ENCODE results near the gene TLR3.

TLR3 gene

GRCh38 chr4:186079694-186080093 is 10.7 kb downstream of the TLR3 start:
- no peak overlapping the region for H3K4me3 ChIP-seq (ENCODE audit: low read length in 2 of 2)
- H3K36me3 ChIP-seq (ENCODE audit: control insufficient read depth in 2 of 2, insufficient read depth in 2 of 2, low read length in 2 of 2) = peaks cover 8 to 14% of the 10 kb centered on the region in 2 donors
- H3K4me1 ChIP-seq (ENCODE audit: control insufficient read depth, insufficient read depth, low read length) = no peaks in the 10 kb centered on the region

GRCh38 chr4:186081202-186081807 is 12.3 kb downstream of the TLR3 start:
- H3K27me3 ChIP-seq (ENCODE audit: control insufficient read depth in 1 of 2, insufficient read depth in 2 of 2, low read length in 2 of 2) = no peaks in the 10 kb centered on the region
- no peak overlapping the region for H3K27ac ChIP-seq (ENCODE audit: low read length)
- H3K4me1 ChIP-seq (ENCODE audit: control insufficient read depth, insufficient read depth, low read length) = no peaks in the 10 kb centered on the region
- H3K36me3 ChIP-seq (ENCODE audit: control insufficient read depth in 2 of 2, insufficient read depth in 2 of 2, low read length in 2 of 2) = peaks cover 8 to 14% of the 10 kb centered on the region in 2 donors
- no peak overlapping the region for H3K4me3 ChIP-seq (ENCODE audit: low read length in 2 of 2)
- H3K9ac ChIP-seq (ENCODE audit: low read length in 2 of 2) = no peak overlapping the region
- no peaks in the 10 kb centered on the region for H3K9me3 ChIP-seq (ENCODE audit: control insufficient read depth in 2 of 2, low read length in 2 of 2)

More at GRCh38 chr4:186079694-186080093, 10.7 kb downstream of the TLR3 start:
- no peaks in the 10 kb centered on the region for H3K9me3 ChIP-seq (ENCODE audit: control insufficient read depth in 2 of 2, low read length in 2 of 2)
- H3K9ac ChIP-seq (ENCODE audit: low read length in 2 of 2) = no peak overlapping the region
- H3K27me3 ChIP-seq (ENCODE audit: control insufficient read depth in 1 of 2, insufficient read depth in 2 of 2, low read length in 2 of 2) = no peaks in the 10 kb centered on the region
- no peak overlapping the region for H3K27ac ChIP-seq (ENCODE audit: low read length)

- Histone ChIP-seq H3K4me1 (ENCODE audit: control insufficient read depth, insufficient read depth, low read length) (no peaks in the 10 kb centered on the region), H3K9ac (ENCODE audit: low read length in 2 of 2) (no peak overlapping the region), H3K4me3 (ENCODE audit: low read length in 2 of 2) (no peak overlapping the region), H3K27ac (ENCODE audit: low read length) (no peak overlapping the region), H3K9me3 (ENCODE audit: control insufficient read depth in 2 of 2, low read length in 2 of 2) (no peaks in the 10 kb centered on the region), H3K27me3 (ENCODE audit: control insufficient read depth in 1 of 2, insufficient read depth in 2 of 2, low read length in 2 of 2) (no peaks in the 10 kb centered on the region), H3K36me3 (ENCODE audit: control insufficient read depth in 2 of 2, insufficient read depth in 2 of 2, low read length in 2 of 2) (peaks cover 8 to 10% of the 10 kb centered on the region in 2 donors)
Measured at GRCh38 chr4:186082221-186082620, 13.3 kb downstream of the TLR3 start.

GRCh38 chr4:186088523-186088922 is 19.6 kb downstream of the TLR3 start:
- no peaks in the 10 kb centered on the region for H3K9me3 ChIP-seq (ENCODE audit: control insufficient read depth in 2 of 2, low read length in 2 of 2)
- H3K4me3 ChIP-seq (ENCODE audit: low read length in 2 of 2) = no peak overlapping the region
- H3K27me3 ChIP-seq (ENCODE audit: control insufficient read depth in 1 of 2, insufficient read depth in 2 of 2, low read length in 2 of 2) = no peaks in the 10 kb centered on the region
- no peak overlapping the region for H3K27ac ChIP-seq (ENCODE audit: low read length)
- H3K36me3 ChIP-seq (ENCODE audit: control insufficient read depth in 2 of 2, insufficient read depth in 2 of 2, low read length in 2 of 2) = no peaks in the 10 kb centered on the region
- no peaks in the 10 kb centered on the region for H3K4me1 ChIP-seq (ENCODE audit: control insufficient read depth, insufficient read depth, low read length)
- H3K9ac ChIP-seq (ENCODE audit: low read length in 2 of 2) = no peak overlapping the region

- H3K9ac ChIP-seq (ENCODE audit: low read length in 2 of 2) = no peak overlapping the region
- H3K36me3 ChIP-seq (ENCODE audit: control insufficient read depth in 2 of 2, insufficient read depth in 2 of 2, low read length in 2 of 2) = no peaks in the 10 kb centered on the region
- H3K27ac ChIP-seq (ENCODE audit: low read length) = no peak overlapping the region
- no peaks in the 10 kb centered on the region for H3K27me3 ChIP-seq (ENCODE audit: control insufficient read depth in 1 of 2, insufficient read depth in 2 of 2, low read length in 2 of 2)
- H3K4me1 ChIP-seq (ENCODE audit: control insufficient read depth, insufficient read depth, low read length) = peaks cover 9% of the 10 kb centered on the region
- H3K4me3 ChIP-seq (ENCODE audit: low read length in 2 of 2) = no peak overlapping the region
- no peaks in the 10 kb centered on the region for H3K9me3 ChIP-seq (ENCODE audit: control insufficient read depth in 2 of 2, low read length in 2 of 2)
Measured at GRCh38 chr4:186092296-186092695, 23.3 kb downstream of the TLR3 start.

- no peaks in the 10 kb centered on the region for H3K36me3 ChIP-seq (ENCODE audit: control insufficient read depth in 2 of 2, insufficient read depth in 2 of 2, low read length in 2 of 2)
- H3K4me3 ChIP-seq (ENCODE audit: low read length in 2 of 2) = no peak overlapping the region
- H3K4me1 ChIP-seq (ENCODE audit: control insufficient read depth, insufficient read depth, low read length) = peaks cover 12% of the 10 kb centered on the region
- no peak overlapping the region for H3K9ac ChIP-seq (ENCODE audit: low read length in 2 of 2)
- H3K9me3 ChIP-seq (ENCODE audit: control insufficient read depth in 2 of 2, low read length in 2 of 2) = no peaks in the 10 kb centered on the region
- no peaks in the 10 kb centered on the region for H3K27me3 ChIP-seq (ENCODE audit: control insufficient read depth in 1 of 2, insufficient read depth in 2 of 2, low read length in 2 of 2)
- H3K27ac ChIP-seq (ENCODE audit: low read length) = no peak overlapping the region
Measured at GRCh38 chr4:186095406-186095805, 26.4 kb downstream of the TLR3 start.

- H3K9ac ChIP-seq (ENCODE audit: low read length in 2 of 2) = peak overlapping the region in 1 of 2 donors; percentile 28
- H3K4me1 ChIP-seq (ENCODE audit: control insufficient read depth, insufficient read depth, low read length) = peaks cover 12% of the 10 kb centered on the region
- peak overlapping the region; percentile 38 to 54 for H3K4me3 ChIP-seq (ENCODE audit: low read length in 2 of 2)
- H3K27me3 ChIP-seq (ENCODE audit: control insufficient read depth in 1 of 2, insufficient read depth in 2 of 2, low read length in 2 of 2) = no peaks in the 10 kb centered on the region
- no peaks in the 10 kb centered on the region for H3K36me3 ChIP-seq (ENCODE audit: control insufficient read depth in 2 of 2, insufficient read depth in 2 of 2, low read length in 2 of 2)
- peak overlapping the region; percentile 77 for H3K27ac ChIP-seq (ENCODE audit: low read length)
- H3K9me3 ChIP-seq (ENCODE audit: control insufficient read depth in 2 of 2, low read length in 2 of 2) = no peaks in the 10 kb centered on the region
Measured at GRCh38 chr4:186096681-186097165, 27.8 kb downstream of the TLR3 start.

GRCh38 chr4:186097386-186097785 is 28.4 kb downstream of the TLR3 start:
- no peaks in the 10 kb centered on the region for H3K9me3 ChIP-seq (ENCODE audit: control insufficient read depth in 2 of 2, low read length in 2 of 2)
- no peaks in the 10 kb centered on the region for H3K27me3 ChIP-seq (ENCODE audit: control insufficient read depth in 1 of 2, insufficient read depth in 2 of 2, low read length in 2 of 2)
- H3K4me1 ChIP-seq (ENCODE audit: control insufficient read depth, insufficient read depth, low read length) = peaks cover 12% of the 10 kb centered on the region
- H3K9ac ChIP-seq (ENCODE audit: low read length in 2 of 2) = peak overlapping the region in 1 of 2 donors; percentile 14
- H3K27ac ChIP-seq (ENCODE audit: low read length) = peak overlapping the region; percentile 77
- no peaks in the 10 kb centered on the region for H3K36me3 ChIP-seq (ENCODE audit: control insufficient read depth in 2 of 2, insufficient read depth in 2 of 2, low read length in 2 of 2)
- H3K4me3 ChIP-seq (ENCODE audit: low read length in 2 of 2) = no peak overlapping the region

GRCh38 chr4:186102931-186103330 is 34.0 kb downstream of the TLR3 start:
- H3K27ac ChIP-seq (ENCODE audit: low read length) = no peak overlapping the region
- H3K36me3 ChIP-seq (ENCODE audit: control insufficient read depth in 2 of 2, insufficient read depth in 2 of 2, low read length in 2 of 2) = no peaks in the 10 kb centered on the region
- no peaks in the 10 kb centered on the region for H3K9me3 ChIP-seq (ENCODE audit: control insufficient read depth in 2 of 2, low read length in 2 of 2)
- no peaks in the 10 kb centered on the region for H3K27me3 ChIP-seq (ENCODE audit: control insufficient read depth in 1 of 2, insufficient read depth in 2 of 2, low read length in 2 of 2)
- no peak overlapping the region for H3K9ac ChIP-seq (ENCODE audit: low read length in 2 of 2)
- peaks cover 4% of the 10 kb centered on the region for H3K4me1 ChIP-seq (ENCODE audit: control insufficient read depth, insufficient read depth, low read length)
- no peak overlapping the region for H3K4me3 ChIP-seq (ENCODE audit: low read length in 2 of 2)

- H3K4me3 ChIP-seq (ENCODE audit: low read length in 2 of 2) = peak within 1 kb of the TSS; percentile 65 to 77
- H3K36me3 ChIP-seq (ENCODE audit: control insufficient read depth in 2 of 2, insufficient read depth in 2 of 2, low read length in 2 of 2) = no peaks in the 10 kb centered on the region
- peak within 1 kb of the TSS; percentile 42 to 72 for H3K9ac ChIP-seq (ENCODE audit: low read length in 2 of 2)
- H3K27ac ChIP-seq (ENCODE audit: low read length) = no peak within 1 kb of the TSS
- no peaks in the 10 kb centered on the region for H3K27me3 ChIP-seq (ENCODE audit: control insufficient read depth in 1 of 2, insufficient read depth in 2 of 2, low read length in 2 of 2)
- H3K9me3 ChIP-seq (ENCODE audit: control insufficient read depth in 2 of 2, low read length in 2 of 2) = no peaks in the 10 kb centered on the region
- peaks cover 4% of the 10 kb centered on the region for H3K4me1 ChIP-seq (ENCODE audit: control insufficient read depth, insufficient read depth, low read length)
Measured at GRCh38 chr4:186104114-186104889, 35.3 kb downstream of the TLR3 start, which contains the start of gene FAM149A. FAM149A (plus strand) TSS chr4:186104704.

Data from stomach smooth muscle (tissue), 2 donors.